ENCODE results near the gene TTC9B.
"Not testable (repeated sequence)": the region's sequence is repeated elsewhere in the genome, so short reads cannot be mapped to it uniquely, and the experiment has no call there.

TTC9B gene

DNA sequence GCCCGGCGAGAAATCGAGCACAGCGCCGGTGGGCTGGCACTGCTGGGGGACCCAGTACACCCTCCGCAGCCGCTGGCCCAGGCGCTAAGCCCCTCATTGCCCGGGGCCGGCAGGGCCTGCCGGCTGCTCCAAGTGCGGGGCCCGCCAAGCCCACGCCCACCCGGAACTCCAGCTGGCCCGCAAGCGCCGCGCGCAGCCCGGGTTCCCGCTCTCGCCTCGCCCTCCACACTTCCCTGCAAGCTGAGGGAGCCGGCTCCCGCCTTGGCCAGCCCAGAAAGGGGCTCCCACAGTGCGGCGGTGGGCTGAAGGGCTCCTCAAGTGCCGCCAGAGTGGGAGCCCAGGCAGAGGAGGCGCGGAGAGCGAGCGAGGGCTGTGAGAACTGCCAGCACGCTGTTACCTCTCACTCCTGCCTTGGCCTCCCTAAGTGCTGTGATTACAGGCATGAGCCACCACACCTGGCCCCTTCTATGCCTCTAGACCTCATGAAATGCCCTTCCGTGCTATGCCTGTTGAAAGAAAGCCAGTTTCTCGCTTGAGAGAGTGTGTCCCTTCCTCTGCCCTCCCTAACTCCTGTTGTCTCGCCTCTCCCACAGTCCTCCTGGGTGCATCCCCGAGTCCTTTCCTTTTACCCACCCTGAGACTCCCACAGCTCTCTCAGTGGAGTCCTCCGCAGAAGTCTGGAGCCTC, 47.7 kb downstream of the TTC9B start:
- DNase-seq (ENCODE audit: low spot score) = not testable (repeated sequence)

GRCh38 chr19:40169482-40170302, 48.5 kb downstream of the TTC9B start:
- not testable (repeated sequence) for DNase-seq (ENCODE audit: low spot score)
